GM12864 (cell line): ENCODE results near the gene METRN.
A peak's percentile ranks its signal among the peaks of the same experiment; 100 is the strongest.
"Not testable (repeated sequence)": the region's sequence is repeated elsewhere in the genome, so short reads cannot be mapped to it uniquely, and the experiment has no call there.

Experiments used
- DNase-seq: peaks from one replicate; pipeline ENCODE4 v3.0.0-alpha.2; 2011; ENCODE audit warnings: low read depth
- H3K4me3 ChIP-seq: 2 replicates; pipeline ENCODE4 v1.5.1; 2011; ENCODE audit warnings: mild to moderate bottlenecking, low read depth, low read length, control low read depth
- CTCF ChIP-seq: IDR thresholded peaks from 2 replicates; pipeline ENCODE4 v1.5.1; 2011; ENCODE audit warnings: low read depth, mild to moderate bottlenecking, moderate library complexity, low read length, control low read depth, inconsistent platforms; ENCODE audit errors: missing control alignments

Gene METRN

GRCh38 chr16:735982-736453 is 21.1 kb downstream of the METRN start:
- no peak overlapping the region for H3K4me3 ChIP-seq
- no peak for DNase-seq
- TF ChIP-seq CTCF = no peak

DNA sequence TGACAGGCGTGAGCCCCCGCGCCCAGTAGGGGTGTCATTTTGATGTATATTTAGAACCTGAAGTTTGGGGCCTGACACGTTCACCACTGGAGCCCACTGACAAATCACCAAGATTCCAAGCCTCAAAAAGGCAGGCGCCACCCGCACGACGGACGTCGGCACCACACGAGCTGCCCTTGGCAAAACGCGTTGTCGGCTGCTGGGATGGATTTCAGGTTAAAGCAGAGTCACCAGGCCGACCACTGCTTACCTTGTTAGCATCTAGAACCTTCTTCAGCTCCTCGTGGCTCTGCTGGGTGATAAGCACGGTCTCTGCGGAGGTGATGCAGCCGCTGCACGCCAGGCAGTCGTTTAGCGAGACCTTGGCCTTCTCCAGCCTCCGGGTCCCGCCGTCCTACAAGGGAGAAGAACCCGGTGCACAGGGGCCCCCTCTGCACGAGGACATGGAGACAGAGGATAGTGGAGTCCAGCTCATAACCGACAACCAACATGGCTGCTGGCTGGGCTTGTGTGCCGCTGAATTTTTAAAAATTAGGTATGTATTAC is 22.1 kb downstream of the METRN start:
- TF ChIP-seq CTCF = no peak
- no peak overlapping the region for H3K4me3 ChIP-seq
- no peak for DNase-seq

DNA sequence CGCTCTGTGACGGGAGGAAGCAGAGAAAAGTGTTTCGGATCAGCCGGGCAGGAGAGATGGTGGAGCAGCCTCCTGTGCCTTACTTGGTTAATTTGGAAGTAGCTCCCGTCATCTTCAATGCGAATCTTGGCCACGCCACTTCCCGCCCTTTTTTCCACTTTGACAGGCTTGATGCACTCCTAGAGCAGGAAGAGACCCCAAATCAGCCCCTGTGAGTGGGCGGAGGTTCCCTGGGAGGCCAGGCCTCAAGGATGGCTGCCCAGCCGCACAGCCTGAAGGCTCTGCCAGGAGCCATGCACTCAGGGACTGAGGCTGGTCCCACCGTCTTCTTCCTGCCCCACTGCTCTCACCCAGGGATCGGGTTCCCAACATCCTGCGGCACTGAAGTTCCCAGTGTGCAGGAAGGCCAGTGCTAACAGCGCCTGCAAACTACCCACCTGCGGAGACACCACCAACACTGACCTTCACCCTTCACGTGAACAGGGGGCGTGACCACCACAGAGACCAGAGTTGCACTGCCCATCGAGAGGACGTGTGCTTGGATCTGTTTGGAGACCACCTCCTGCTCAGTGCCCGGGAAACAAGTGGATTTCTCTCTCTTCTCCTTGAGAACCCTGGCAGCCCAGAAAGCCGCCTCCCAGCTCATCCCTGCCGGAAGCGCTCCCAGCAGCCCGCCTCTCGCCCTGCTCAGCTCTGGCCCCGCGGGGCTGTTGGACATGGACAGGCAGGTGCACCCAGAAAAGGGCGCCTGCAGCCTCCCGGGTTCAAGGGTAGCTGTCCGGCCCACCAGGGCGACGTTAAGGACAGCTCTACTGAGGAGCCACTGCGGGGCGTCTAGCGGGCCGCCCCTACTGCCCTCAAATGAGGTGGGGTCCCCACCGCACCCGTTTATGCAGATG is 24.9 kb downstream of the METRN start:
- DNase-seq = no peak
- TF ChIP-seq CTCF = no peak
- H3K4me3 ChIP-seq = peak overlapping the region; percentile 91

DNA sequence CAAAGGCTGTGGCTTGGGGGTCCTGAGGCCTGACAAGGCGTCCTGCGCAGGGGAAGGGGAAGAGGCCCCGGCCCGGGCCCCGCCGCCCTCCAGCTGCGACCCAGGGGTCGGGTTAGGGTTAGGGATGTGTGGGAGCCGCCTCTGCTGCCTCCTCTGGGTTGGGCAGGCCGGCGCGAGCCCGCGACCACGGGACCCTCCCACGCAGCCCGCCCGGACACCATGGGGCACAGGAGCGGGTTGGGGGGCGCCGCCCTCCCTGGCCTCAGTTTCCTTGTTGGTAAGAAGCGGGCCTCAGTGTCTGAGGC is 25.5 kb downstream of the METRN start:
- no peak for DNase-seq
- TF ChIP-seq CTCF = no peak
- H3K4me3 ChIP-seq = peak overlapping the region; percentile 91

- peak within 1 kb of the TSS; percentile 91 for H3K4me3 ChIP-seq
- DNase-seq = peak; percentile 65
- peak; percentile 88 for TF ChIP-seq CTCF
Measured at GRCh38 chr16:740764-741505, 26.0 kb downstream of the METRN start, which contains the start of gene CIAO3. Gene CIAO3, minus strand, starts transcription at chr16:740997. Its CDS starts 12 bp downstream, at chr16:740985.

- no peak overlapping the region for H3K4me3 ChIP-seq
- TF ChIP-seq CTCF = no peak
- no peak for DNase-seq
Measured at GRCh38 chr16:741986-742629, 27.2 kb downstream of the METRN start.

- not testable (repeated sequence) for DNase-seq, H3K4me3 ChIP-seq
Measured at GRCh38 chr16:742894-743293, 28.0 kb downstream of the METRN start.
